Stimulated activated CD4-positive, alpha-beta T cell treated with anti-CD3 and anti-CD28 coated beads, Interleukin-4, amount 100 ng/mL, for 48 hours (primary cell): ENCODE results near the gene ENDOU.

ENCODE experiments used
- DNase-seq, 2 donors: peaks; one replicate each; pipeline ENCODE4 v3.0.0-alpha.2; 2020; ENCODE audit warnings: low read depth in 2 of 2

Gene ENDOU

GRCh38 chr12:47744005-47744651, 18.8 kb upstream of the ENDOU start:
- DNase-seq: peak; percentile 26 to 33

GRCh38 chr12:47743311-47743860, 18.1 kb upstream of the ENDOU start:
- DNase-seq: no peak

- DNase-seq: peak; percentile 69 to 75
These were observed 17.0 kb upstream of the ENDOU start for GRCh38 chr12:47742253-47742825.

- DNase-seq: peak; percentile 39 to 40
These were observed 16.0 kb upstream of the ENDOU start for GRCh38 chr12:47741340-47741703.

GRCh38 chr12:47740606-47741339, 15.5 kb upstream of the ENDOU start:
- no peak for DNase-seq

GRCh38 chr12:47739979-47740378, 14.7 kb upstream of the ENDOU start:
- no peak for DNase-seq

GRCh38 chr12:47739297-47739696, 14.0 kb upstream of the ENDOU start:
- no peak for DNase-seq

- no peak for DNase-seq
These were observed 12.8 kb upstream of the ENDOU start for GRCh38 chr12:47737936-47738594.

- no peak for DNase-seq
These were observed 11.8 kb upstream of the ENDOU start for GRCh38 chr12:47736877-47737676.

- DNase-seq: no peak
These were observed 10.9 kb upstream of the ENDOU start for GRCh38 chr12:47736216-47736615.

- no peak for DNase-seq
These were observed 10.4 kb upstream of the ENDOU start for GRCh38 chr12:47735649-47736048.

GRCh38 chr12:47734725-47735480, 9.6 kb upstream of the ENDOU start:
- DNase-seq: no peak

GRCh38 chr12:47733142-47733541, 7.9 kb upstream of the ENDOU start:
- no peak for DNase-seq

GRCh38 chr12:47732504-47732903, 7.2 kb upstream of the ENDOU start:
- DNase-seq: no peak

- DNase-seq: no peak
These were observed 6.4 kb upstream of the ENDOU start for GRCh38 chr12:47731723-47732122.

GRCh38 chr12:47730341-47730744, 5.1 kb upstream of the ENDOU start:
- no peak for DNase-seq

- no peak for DNase-seq
These were observed 3.9 kb upstream of the ENDOU start for GRCh38 chr12:47729233-47729632.

- no peak for DNase-seq
These were observed 603 bp upstream of the ENDOU start for GRCh38 chr12:47725893-47726292.

- no peak for DNase-seq
These were observed 2.2 kb downstream of the ENDOU start for GRCh38 chr12:47722941-47723631.

GRCh38 chr12:47722136-47722834, 3.0 kb downstream of the ENDOU start:
- no peak for DNase-seq
